NOMO-1 treated with dmso at 0.1 percent for 144 hours (cell line): Measurements from ENCODE around the gene LAMB4.

Experiments used
- DNase-seq: peaks from one replicate; lab custom pipeline; 2025; ENCODE audit not compliant: unreplicated experiment; lab: John Stamatoyannopoulos, UW

Gene LAMB4

GRCh38 chr7:108130261-108130660, at the start of gene LAMB4:
Gene LAMB4, minus strand, starts transcription at chr7:108130361. Its CDS starts 7,197 bp downstream, at chr7:108123164.
- DNase-seq = no peak

GRCh38 chr7:108178398-108178797, 48.2 kb upstream of the LAMB4 start:
- DNase-seq = no peak

GRCh38 chr7:108171164-108171563, 41.0 kb upstream of the LAMB4 start:
- DNase-seq = no peak

GRCh38 chr7:108170251-108170650, 40.1 kb upstream of the LAMB4 start:
- no peak for DNase-seq

GRCh38 chr7:108167460-108167859, 37.3 kb upstream of the LAMB4 start:
- no peak for DNase-seq

GRCh38 chr7:108166687-108167086, 36.5 kb upstream of the LAMB4 start:
- DNase-seq = no peak

GRCh38 chr7:108165723-108166122, 35.6 kb upstream of the LAMB4 start:
- DNase-seq = no peak

GRCh38 chr7:108164946-108165345, 34.8 kb upstream of the LAMB4 start:
- no peak for DNase-seq

GRCh38 chr7:108164342-108164741, 34.2 kb upstream of the LAMB4 start:
- DNase-seq = no peak

- no peak for DNase-seq
Observed at GRCh38 chr7:108158776-108159175, 28.6 kb upstream of the LAMB4 start.

- no peak for DNase-seq
Observed at GRCh38 chr7:108157606-108158335, 27.6 kb upstream of the LAMB4 start.

- DNase-seq = no peak
Observed at GRCh38 chr7:108156897-108157605, 26.9 kb upstream of the LAMB4 start.

GRCh38 chr7:108152198-108152597, 22.0 kb upstream of the LAMB4 start:
- DNase-seq = no peak

- DNase-seq = no peak
Observed at GRCh38 chr7:108149908-108150307, 19.7 kb upstream of the LAMB4 start.

GRCh38 chr7:108149119-108149518, 19.0 kb upstream of the LAMB4 start:
- no peak for DNase-seq

- no peak for DNase-seq
Observed at GRCh38 chr7:108147031-108147563, 16.9 kb upstream of the LAMB4 start.

- no peak for DNase-seq
Observed at GRCh38 chr7:108146070-108146842, 16.1 kb upstream of the LAMB4 start.

GRCh38 chr7:108145401-108145800, 15.2 kb upstream of the LAMB4 start:
- no peak for DNase-seq

GRCh38 chr7:108144931-108145330, 14.8 kb upstream of the LAMB4 start:
- no peak for DNase-seq

- no peak for DNase-seq
Observed at GRCh38 chr7:108143658-108144420, 13.7 kb upstream of the LAMB4 start.
